GM18951 (cell line): ENCODE measurements around the gene SLC7A5.
"Not testable (repeated sequence)": the region's sequence is repeated elsewhere in the genome, so short reads cannot be mapped to it uniquely, and the experiment has no call there.

ENCODE experiments used
- POLR2A ChIP-seq: IDR thresholded peaks from 4 replicates; pipeline ENCODE4 v1.6.1; 2011; ENCODE audit warnings: mild to moderate bottlenecking; ENCODE audit not compliant: insufficient read length, insufficient read depth; ENCODE audit errors: extremely low read depth
- in situ Hi-C: fragments of 300-500 bp; cut with MboI; formaldehyde crosslinking; loops from one replicate; pipeline ENCODE4 v1.12.0; 2022; ENCODE audit warnings: low sequenced_read_pairs, mixed read lengths, inconsistent platforms; ENCODE audit not compliant: unreplicated experiment

SLC7A5 gene

DNA sequence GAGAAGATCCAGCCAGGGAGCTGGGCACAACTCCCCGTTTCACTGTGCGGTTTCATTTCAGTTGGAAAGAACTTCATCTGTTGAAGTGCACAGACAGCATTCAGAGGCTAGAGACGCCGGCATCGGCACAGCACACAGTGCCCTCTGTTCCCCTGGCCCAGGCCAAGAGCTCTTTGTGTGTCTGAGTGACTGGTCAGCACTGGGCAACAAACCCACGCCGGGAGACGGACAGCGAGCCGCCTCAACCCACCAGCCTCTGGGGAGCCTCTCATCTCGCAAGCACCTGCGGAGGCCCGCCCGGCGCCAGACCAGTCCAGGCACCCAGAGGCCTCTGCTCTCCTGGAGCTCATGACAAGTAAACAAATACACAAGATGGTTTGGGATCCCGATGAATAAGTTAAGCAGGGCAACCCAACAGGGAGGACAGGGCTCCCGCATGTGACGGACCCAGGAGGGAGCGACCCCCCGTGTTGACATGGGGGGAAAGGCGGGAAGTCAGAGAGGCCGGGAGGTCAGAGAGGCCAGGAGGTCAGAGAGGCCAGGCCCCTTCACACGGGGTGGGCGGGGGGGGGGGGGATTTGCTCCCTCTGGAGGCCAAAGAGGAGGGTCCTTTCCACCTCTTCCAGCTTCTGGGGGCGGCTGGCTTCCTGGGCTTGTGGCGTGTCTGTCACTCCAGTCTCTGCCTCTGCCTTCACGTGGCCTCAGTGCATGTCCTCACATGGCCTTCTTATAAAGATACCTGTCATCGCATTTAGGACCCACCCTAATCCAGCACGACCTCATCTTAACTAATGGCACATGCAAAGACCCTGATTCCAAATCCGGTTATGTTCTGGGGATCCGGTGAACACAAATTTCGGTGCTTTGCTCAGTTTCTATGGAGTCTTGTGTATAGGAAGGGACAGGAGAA, 77.8 kb downstream of the SLC7A5 start:
- TF ChIP-seq POLR2A = no peak
- in situ Hi-C loops = no loop called here

DNA sequence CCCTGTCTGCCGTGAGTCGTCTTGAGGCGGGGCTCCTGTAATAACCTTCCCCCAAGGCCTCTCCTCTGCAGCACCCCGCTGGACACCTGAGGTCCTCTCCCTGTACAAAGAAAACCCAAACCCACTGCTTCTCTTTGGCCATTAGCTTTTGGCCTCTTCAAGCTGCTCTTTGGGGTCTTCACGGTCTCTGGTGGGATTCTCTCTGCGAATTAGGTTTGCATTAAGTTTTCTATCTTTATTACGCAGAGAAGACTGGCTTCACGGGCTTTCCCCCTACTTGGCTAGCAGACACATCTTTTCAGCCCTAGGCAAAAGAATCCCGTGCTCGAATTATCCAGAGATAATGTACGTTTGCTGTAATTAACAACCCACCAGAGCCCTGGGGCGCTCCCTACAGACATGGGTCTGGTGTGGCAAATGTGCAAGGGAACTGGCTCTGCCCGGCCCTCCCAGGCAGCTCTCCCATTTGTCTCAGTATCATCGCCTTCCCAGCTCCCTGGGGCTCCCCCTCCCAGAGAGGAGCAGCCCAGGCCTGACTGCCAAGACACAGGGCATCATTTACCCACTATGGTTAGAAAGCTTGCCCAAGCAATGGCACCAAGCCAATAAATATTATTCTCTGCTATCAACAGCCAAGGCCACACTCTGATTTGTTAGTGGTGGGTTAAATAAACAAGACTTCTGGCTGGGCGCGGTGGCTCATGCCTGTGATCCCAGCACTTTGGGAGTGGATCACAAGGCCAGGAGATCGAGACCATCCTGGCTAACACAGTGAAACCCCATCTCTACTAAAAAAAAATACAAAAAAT, 78.8 kb downstream of the SLC7A5 start:
- TF ChIP-seq POLR2A = no peak
- in situ Hi-C loops = no loop called here

DNA sequence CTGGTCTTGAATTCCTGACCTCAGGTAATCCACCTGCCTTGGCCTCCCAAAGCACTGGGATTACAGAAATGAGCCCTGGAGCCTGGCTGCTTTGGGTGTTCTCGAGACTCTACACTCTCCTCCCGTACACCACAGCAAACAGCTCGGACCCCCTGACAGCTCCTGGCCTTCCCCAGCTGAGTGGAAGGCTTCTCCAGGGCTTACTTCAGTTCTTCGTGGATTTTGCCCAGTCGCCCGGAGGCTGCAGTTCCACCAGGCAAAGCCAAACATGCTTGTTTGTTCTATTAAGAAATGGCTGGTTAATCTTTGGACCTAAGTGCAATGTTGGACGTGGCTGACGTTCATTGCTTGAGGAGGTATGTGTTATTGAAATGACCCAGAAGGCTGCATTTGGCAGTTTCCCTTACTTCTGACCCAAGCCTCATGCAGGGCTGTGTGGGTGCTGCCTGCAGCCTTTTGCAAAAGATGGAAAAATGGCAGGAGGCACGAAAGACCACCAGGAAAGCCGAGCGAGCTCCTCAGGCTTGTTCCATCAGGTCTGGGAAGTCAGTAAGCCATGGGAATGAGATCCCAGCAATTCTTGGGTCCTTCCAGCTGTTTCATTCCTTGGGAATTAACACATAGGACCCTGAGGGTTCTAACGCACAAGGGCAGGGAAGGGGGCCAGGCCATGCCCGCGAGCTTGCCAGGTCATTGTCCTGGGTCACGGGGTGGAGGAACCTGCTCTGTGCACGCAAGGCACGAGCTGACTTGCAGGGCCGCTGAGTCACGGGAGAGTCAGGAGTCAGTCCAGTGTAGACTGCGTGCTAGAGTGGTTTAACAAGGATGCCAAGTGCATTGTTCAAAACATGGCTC, 79.6 kb downstream of the SLC7A5 start:
- in situ Hi-C loops = no loop called here
- no peak for TF ChIP-seq POLR2A

DNA sequence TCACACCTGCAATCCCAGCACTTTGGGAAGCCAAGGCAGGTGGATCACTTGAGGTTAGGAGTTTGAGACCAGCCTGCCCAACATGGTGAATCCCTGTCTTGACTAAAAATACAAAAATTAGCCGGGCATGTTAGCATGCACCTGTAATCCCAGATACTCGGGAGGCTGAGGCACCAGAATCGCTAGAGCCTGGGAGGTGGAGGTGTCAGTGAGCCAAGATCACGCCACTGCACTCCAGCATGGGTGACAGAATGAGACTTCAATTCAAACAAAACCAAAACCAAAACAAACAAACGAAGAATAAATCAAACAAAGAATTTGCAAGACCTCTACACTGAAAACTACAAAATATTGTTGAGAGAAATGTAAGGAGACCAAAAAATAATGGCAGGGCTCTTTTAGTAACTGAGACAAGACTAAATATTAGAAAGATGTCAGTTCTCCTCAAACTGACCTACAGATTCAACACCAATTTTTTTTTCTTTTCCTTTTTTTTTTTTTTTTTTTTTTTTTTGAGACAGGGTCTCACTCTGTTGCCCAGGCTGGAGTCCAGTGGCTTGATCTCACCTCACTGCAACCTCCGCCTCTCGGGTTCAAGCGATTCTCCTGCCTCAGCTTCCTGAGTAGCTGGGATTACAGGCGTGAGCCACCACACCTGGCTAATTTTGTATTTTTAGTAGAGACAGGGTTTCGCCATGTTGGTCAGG, 80.4 kb downstream of the SLC7A5 start:
- in situ Hi-C loops = not testable (repeated sequence)

DNA sequence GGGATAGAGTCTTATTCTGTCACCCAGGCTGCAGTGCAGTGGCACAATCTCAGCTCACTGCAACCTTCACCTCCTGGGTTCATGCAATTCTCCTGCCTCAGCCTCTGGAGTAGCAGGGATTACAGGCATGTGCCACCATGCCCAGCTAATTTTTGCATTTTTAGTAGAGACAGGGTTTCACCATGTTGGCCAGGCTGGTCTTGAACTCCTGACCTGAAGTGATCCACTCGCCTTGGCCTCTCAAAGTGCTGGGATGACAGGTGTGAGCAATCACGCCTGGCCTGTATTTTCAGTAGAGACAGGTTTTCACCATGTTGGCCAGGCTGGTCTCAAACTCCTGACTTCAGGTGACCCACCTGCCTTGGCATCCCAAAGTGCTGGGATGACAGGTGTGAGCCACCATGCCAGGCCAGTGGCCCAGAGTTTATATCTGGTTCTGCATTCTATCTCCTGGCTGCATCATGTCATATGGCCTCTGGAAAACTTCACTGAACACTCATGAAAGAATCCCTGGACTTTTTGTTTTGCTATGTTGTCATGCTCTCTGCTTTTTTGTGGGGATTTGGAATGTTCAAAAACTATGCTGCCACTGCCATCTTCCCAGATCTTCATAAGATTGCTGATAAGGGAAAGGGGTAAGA, 81.7 kb downstream of the SLC7A5 start:
- in situ Hi-C loops = not testable (repeated sequence)

DNA sequence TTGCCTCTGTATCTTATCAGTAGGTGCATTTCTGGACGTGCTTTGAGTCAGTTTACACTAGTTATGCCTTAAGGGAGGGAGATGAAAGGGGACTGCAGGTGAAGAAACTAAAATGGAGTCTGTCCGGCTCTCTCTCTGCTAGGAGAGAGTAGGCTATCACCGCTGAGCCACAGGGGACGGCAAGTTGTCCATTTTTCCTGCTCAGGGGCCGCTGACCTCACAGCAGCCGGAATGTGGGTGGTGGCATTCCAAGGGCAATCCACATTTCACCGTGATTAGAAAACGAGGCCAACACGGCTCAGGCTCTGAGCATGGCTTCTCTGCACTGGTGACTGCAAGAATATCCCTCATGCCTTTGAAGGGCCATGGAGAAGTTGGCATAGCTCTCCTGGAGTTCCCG, 84.5 kb downstream of the SLC7A5 start:
- TF ChIP-seq POLR2A = no peak
- in situ Hi-C loops = no loop called here

DNA sequence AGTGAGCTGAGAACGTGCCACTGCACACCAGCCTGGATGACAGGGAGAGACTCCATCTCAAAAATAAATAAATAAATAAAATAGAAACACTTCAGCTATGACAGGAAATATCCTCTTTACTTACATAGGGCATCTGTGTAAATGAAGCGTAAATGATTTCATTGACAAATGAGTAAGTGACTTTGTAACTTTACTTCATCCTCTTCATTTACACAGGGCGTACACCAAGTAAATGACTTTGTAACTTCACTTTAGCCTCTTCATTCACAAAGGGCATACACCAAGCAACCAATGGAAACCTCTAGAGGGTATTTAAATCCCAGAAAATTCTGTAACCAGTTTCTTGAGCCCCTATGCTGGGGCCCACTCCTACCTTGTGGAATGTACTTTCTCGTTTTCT, 87.3 kb downstream of the SLC7A5 start:
- in situ Hi-C loops = no loop called here
- no peak for TF ChIP-seq POLR2A

DNA sequence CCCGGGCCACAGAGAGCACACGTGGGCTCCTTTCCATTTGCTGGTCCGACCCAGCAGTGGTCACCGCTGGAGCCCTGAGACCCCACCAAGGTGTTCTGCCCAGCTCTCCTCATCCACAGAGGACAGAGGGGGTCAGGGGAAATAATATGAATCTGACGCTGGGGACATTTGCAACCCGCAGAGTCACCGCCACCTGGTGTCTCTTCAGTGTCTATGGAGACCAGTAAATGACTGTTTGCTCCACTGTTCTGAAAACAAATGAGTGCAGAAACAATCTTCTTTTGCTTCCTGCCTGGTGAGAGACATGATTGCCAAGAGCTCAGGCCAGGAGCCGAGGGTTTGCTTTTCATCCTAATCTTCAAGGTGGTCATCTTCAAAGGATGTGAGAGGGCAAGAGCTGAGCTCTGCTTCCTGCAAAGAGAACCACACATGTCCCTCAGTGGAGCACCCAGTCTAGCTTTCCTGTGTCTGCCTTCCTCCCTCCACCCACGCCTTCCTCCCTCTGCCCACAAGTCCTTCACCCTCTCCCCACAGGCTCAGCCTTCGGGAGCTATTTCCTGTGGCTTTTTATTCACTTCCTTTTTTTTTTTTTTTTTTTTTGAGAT, 88.8 kb downstream of the SLC7A5 start:
- in situ Hi-C loops = no loop called here
- peak; percentile 19 for TF ChIP-seq POLR2A
